Fibroblast of skin of right biceps (primary cell): ENCODE results near the gene KRTAP10-9.
"Not testable (repeated sequence)": the region's sequence is repeated elsewhere in the genome, so short reads cannot be mapped to it uniquely, and the experiment has no call there.

ENCODE experiments used
- DNase-seq: peaks from one replicate; pipeline ENCODE4 v3.0.0-alpha.2; 2013

KRTAP10-9 gene

GRCh38 chr21:44626673-44627143, at the start of gene KRTAP10-9:
Gene KRTAP10-9, plus strand, starts transcription at chr21:44627093. Its CDS starts 79 bp downstream, at chr21:44627172.
- DNase-seq = no peak

- DNase-seq = no peak
These were observed 48.4 kb upstream of the KRTAP10-9 start for GRCh38 chr21:44578371-44579055.

GRCh38 chr21:44579056-44579832, 47.6 kb upstream of the KRTAP10-9 start:
- DNase-seq = no peak

GRCh38 chr21:44579833-44580144, 47.1 kb upstream of the KRTAP10-9 start:
- no peak for DNase-seq

GRCh38 chr21:44580231-44580821, 46.6 kb upstream of the KRTAP10-9 start, which contains the start of gene KRTAP10-5:
Gene KRTAP10-5, minus strand, starts transcription at chr21:44580604. Its CDS starts 26 bp downstream, at chr21:44580578.
- DNase-seq = not testable (repeated sequence)

- DNase-seq = no peak
These were observed 45.7 kb upstream of the KRTAP10-9 start for GRCh38 chr21:44581158-44581557.

DNA sequence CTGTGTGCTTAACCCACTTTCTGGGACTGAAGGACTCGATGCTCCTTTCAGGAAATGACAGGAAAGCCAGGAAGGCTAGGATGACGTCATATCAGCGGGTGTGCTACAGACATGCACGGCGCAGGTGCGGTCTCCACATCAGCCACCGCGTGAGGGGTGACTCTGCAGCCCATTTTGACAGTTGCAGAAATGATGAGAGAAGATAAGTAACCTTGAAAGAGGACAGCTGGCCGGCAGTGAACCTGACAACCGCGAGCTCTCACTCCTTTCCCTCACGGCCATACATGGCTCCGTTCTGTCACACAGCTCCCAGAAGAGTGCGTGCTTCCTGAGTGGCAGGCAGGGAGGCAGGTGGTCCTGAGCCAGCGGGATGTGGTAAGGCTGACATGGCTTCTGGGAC, 44.8 kb upstream of the KRTAP10-9 start:
- no peak for DNase-seq

GRCh38 chr21:44583089-44583799, 43.6 kb upstream of the KRTAP10-9 start:
- no peak for DNase-seq

GRCh38 chr21:44583800-44584147, 43.1 kb upstream of the KRTAP10-9 start:
- no peak for DNase-seq

- no peak for DNase-seq
These were observed 41.0 kb upstream of the KRTAP10-9 start for GRCh38 chr21:44585892-44586291.

DNA sequence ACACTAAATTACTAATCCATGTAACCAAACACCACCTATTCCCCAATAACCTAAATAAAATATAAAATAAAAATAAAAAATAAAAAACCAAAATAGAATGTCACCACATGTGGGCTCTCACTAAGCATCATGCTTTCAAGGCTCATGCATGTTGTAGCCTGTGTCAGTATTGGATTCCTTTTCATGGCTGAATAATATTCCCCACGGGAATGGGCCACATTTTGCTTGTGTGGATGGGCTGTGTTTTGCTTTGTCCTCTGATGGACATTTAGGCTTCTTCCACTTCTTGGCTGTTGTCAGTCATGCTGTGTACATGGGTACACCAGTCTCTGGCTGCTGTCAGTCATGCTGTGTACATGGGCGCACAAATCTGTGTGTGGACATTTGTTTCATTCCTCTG, 37.8 kb upstream of the KRTAP10-9 start:
- DNase-seq = no peak

DNA sequence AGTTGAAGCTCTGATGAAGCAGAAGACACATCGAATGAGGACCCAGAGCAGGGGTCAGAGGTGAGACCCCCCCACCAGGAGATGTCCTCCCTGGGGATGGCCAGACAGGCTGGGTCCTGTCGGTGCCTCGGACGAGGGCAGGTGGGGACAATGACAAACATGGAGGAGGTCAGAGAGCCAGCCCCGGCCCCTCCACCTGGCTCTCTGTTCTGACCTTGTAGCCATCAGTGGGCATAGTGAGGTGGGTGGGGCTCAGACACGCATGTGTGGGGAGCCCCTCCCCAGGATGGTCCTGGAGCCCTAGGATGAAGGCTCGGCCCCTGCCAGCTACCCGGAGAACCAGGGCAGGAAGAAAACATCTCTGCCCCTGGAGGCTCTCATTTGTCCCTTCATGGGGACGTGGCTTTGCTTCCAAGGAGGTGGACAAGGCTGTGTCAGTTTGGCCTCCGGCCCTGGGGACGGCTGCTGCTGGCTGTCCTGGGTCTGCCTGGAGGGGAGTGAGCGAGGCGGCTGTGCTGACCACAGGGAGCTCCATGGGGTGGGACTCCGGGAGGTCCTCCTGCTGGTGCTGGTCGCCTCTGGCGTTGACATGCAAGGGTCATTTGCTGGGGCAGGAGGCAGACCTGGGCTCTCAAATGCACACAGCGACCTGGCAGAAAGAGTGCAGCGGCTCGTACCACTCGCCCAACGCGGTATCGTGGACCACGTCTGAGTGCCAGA, 37.1 kb upstream of the KRTAP10-9 start:
- DNase-seq = no peak

GRCh38 chr21:44590311-44590721, 36.6 kb upstream of the KRTAP10-9 start:
- no peak for DNase-seq

- not testable (repeated sequence) for DNase-seq
These were observed 35.7 kb upstream of the KRTAP10-9 start for GRCh38 chr21:44590897-44591800.

GRCh38 chr21:44591801-44592130, 35.1 kb upstream of the KRTAP10-9 start:
- DNase-seq = not testable (repeated sequence)

DNA sequence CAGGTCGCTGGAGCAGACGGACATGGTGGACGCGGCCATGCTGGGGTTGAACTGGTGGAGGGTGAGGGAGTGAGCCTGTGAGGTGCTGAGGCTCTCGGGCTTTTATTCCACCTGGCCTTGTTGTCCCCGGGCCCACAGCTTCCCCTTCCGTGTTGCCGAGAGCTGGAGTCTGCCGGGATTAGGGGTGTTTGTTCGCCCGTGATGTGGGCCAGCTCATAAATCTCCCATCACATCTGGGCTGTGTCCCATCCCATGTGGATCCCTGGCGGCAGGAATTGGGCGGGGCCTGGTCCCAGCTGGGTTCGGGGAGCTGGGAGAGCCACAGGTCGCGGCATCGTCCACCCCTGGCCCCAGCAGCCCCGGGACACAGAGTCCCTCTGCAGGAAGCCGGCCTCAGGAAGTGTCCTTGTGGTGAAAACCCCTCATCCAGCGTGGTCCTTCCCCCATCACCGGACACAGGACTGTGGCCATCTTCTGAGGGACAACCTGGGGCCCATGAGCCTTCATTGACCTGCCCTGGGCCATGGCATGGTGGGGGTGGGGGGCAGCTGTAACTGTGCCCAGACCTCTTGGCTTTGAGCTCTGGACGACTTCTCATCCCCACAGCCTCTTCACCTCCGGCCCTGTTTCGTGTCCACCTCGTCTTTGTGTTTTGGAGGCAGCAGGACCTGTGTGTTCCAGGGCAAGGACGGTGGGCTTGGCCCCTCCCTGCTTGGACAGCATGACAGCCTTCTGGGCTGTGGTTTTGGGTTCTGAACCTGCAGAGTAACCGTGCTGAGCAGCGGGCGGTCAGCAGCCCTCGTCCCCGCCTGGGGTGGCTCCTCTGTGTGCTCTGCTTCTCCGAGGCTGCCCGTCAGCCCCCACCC, 34.2 kb upstream of the KRTAP10-9 start, which contains the start of gene KRTAP10-6:
KRTAP10-6 (minus strand) TSS at position 60 of the 866 bp plus-strand sequence; CDS start at position 39, 21 bp downstream.
- no peak for DNase-seq

DNA sequence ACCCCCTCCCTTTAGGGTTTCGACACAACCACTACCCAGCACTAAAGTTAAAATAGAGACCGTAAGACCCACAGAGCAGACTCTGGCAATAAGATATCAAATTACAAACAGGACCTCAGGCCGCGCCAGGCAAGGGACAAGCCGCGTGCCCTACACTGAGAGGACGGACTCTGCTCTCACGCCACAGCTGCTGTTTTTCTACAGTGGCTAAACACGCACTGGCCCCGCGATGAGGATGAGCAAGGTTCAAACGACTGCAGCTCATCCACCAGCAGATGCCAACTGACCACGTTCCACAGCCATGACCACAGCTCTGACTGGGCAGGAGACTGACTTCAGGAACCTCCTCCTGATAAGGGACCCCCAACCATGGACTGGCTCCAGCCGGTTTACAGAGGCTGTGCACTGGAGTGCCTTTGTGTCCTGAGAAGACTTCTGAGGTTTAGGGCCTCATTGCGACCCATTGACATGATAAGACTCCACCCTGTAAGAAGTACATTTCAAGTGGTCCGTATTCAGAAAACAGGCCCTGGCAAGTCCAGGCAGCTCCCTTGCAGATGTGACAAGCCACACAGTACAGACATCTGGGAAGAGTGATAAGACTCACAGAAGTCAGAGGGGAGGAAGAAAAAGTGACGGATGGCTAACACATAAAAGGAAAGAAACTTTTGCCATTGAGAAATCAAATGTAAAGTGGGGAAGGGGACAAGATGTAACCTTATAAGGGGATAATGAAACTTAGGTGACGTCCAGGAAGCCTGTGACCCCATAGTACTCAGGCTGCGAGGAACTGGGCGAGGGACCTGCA, 33.1 kb upstream of the KRTAP10-9 start:
- DNase-seq = no peak

DNA sequence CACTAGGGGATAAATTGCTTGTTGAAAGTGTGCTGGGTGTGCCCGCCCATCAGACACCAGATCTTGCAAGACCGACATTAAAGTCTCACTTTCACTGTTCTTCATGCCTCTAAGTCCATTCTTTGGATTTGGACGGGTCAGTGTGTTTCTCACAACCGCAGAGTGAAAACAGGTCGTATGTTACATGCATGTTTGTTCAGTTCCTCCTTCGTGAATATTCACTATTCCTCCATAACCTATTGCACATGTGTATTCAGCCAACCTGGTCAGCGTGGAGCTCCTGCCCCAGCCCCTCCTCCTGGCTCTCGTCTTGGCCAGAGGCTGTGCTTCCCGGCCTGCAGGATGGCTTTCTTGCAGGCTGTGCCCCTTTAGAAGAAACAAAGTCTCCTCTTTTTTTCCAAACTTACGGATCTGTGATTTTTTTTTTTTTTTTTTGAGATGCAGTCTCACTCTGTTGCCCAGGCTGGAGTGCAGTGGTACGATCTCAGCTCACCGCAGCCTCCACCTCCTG, 32.4 kb upstream of the KRTAP10-9 start:
- DNase-seq = no peak

- no peak for DNase-seq
These were observed 31.4 kb upstream of the KRTAP10-9 start for GRCh38 chr21:44595524-44595923.
